H1 (cell line): Measurements from ENCODE around the gene GUCY1A1. TPM values are rescaled to one million over a fixed set of nuclear protein-coding genes. Genes with fewer than 3 reads are reported as not detected.

ENCODE experiments used
- NRF1 ChIP-seq: IDR thresholded peaks from 2 replicates; pipeline ENCODE4 v1.6.1; 2011; ENCODE audit warnings: mild to moderate bottlenecking, low read depth, low read length, improper control_type of control experiment
- RFX5 ChIP-seq: IDR thresholded peaks from 2 replicates; pipeline ENCODE4 v1.6.1; 2011; ENCODE audit warnings: low read depth, low read length, improper control_type of control experiment, borderline replicate concordance
- SIX5 ChIP-seq: IDR thresholded peaks from 2 replicates; pipeline ENCODE4 v1.6.1; 2011; ENCODE audit warnings: mild to moderate bottlenecking, low read depth, low read length
- TCF12 ChIP-seq: IDR thresholded peaks from 2 replicates; pipeline ENCODE4 v1.6.1; 2011; ENCODE audit warnings: low read depth, mild to moderate bottlenecking, low read length
- polyA plus RNA-seq, 7 experiments: library from polyadenylated mRNA; depleted of rRNA in 3 of 7; stranded (reverse) in 5 of 7; unstranded in 2 of 7; fragments of >200 nt in 5 of 7; fragments of 200-250 nt in 2 of 7; gene quantifications; 1 replicate in 5 of 7; 2 replicates in 1 of 7; 4 replicates in 1 of 7; pipeline versions ENCODE4 v1.2.1 to v1.2.3, GENCODE V29; 2011 to 2013; ENCODE audit warnings: missing spikeins in 2 of 7, mixed read lengths in 2 of 7
- total RNA-seq: library from RNA; stranded (reverse); fragmentation: NEBNext Ultra II Directional; extraction: Animal tissue kit (Norgen Biotek cat#: 25700); gene quantifications from 2 replicates; pipeline ENCODE4 v1.2.1, GENCODE V29; 2021

The GUCY1A1 gene
- total and polyA plus RNA-seq, 2 of the 8 experiments (the other 6 are each of a cell fraction or from before 2014, with no cell fraction given): not detected

- no peak for TF ChIP-seq SIX5
- TF ChIP-seq RFX5: no peak
- TF ChIP-seq TCF12: no peak
- TF ChIP-seq NRF1: no peak
Observed at GRCh38 chr4:155761916-155762315, 95.3 kb downstream of the GUCY1A1 start (continued).
